Stimulated activated CD4-positive, alpha-beta T cell treated with anti-CD3 and anti-CD28 coated beads, TNF-alpha, amount 100 ng/mL, for 1 hour (primary cell): ENCODE measurements around the gene DAAM2.

Experiments used
- DNase-seq, 3 donors: peaks; one replicate each; pipeline ENCODE4 v3.0.0-alpha.2; 2020; ENCODE audit warnings: low read depth in 3 of 3, low spot score in 1 of 3

The DAAM2 gene

DNA sequence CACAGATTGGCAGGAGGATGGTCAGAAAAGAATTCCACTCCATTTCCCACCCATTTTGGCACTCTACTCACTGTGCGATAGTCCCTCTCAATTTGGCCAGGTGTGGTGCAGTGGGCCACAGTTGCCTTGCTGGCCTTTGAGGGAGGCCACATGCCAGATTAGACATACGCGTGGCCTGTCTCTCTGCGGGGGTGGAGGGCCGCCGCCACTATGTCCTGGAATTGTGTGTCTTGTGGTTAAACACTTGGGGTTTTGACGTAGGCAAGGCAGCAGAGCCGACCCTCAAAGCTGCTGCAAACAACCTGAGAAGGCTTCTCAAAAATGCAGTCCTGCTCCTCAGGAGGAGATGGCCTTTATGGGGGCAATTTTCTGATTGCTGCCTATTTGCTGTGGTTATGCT is 4.9 kb upstream of the DAAM2 start:
- DNase-seq: no peak

DNA sequence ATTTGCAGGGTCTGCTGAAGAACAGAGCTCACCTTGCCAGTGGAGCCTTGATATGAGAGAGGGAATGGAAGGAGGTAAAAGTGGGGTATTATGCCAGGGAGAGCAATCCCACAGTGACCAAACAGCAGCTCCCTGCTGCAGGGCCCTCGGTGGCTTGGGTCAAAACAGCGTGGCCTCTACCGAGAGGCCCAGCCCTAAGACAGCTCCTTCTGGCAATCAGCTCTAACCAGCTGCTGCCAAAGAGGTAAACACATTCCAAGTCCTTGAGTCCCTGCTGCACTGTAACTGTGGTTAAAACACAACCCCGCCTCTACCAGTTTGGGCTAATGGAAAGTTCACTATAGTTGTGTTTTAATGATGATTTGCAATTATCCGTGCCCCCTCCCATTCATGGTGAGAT is 1.4 kb upstream of the DAAM2 start:
- DNase-seq: no peak

DNA sequence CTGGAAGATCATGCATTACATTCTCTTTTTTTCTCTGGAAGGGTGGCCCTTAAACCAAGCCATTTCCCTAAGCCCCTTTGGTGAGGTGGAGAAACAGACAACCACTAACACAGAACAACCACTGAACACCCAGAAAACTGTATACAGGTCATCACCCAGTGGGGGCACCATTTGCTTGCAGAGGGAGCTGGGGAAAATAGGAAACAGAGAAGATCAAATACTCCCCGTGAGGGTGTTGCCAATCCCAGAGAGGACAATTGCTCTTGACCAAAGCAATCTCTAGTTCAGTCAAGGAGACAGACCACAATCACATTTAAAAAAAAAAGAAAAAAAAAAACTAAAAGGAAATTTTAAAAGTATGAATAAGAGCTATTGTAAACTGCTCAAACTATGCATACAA is 865 bp upstream of the DAAM2 start:
- DNase-seq: no peak

DNA sequence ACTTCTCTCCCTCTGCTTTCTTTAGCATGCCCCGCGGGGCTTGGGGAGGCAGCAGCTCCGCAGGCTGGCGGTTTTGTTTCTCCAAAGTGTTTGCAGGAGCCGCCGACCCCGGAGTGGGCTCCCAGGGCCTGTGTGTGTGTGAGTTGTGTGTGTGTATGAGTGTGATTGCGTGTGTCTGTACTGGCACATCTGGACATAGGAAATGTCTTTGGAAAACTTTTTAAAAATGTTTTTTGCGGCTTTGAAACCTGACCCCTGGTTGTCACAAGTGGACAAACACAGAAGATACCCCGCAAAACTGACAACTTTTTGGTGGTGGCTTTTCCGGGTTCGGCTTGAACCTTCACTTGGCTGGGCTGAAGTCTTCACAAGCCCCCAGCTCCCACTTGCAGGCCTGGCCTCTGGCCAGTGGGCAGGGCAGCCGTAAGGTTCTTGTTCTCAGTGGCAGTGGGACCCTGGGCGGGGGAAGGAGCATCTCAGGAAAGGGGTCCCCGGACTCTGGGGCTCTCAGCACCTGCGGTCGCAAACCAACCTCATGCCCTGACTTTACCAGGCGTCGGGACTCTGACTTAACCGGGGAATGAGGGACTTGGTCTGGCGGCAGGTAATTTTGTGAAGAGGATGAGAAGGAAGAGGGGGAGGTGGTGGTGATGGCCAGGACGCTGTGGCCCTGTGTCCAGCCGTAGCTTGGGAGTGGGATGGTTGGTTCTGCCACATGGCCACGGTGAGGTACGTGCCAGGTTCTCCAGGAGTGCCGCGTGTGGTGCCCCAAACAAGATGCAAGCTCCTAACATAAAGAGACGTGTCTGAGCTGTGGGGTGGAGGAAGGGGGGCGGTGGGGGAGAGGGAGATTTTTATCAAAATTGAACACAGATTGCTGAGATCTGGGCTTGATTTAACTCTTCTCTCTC is 619 bp downstream of the DAAM2 start:
- DNase-seq: no peak

DNA sequence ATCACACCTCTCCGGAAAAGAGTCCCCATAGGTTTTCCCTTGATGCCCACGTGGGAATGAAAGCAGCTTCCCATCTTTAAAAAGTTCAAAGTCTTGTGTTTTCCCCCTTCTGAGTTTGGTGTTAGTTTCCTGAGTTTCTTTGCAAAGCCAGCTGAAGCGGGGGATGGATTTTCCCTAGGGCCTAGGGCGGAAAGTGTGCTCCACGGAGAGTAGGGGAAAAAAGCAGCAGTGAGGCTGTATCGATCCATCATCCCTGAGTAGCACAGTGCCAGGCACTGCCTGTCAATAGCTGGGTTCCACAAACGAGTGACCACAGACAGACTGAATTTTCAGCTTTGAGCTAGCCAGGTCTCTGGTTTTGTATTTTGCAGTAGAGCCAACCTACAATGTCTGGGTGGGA is 1.3 kb downstream of the DAAM2 start:
- DNase-seq: no peak

DNA sequence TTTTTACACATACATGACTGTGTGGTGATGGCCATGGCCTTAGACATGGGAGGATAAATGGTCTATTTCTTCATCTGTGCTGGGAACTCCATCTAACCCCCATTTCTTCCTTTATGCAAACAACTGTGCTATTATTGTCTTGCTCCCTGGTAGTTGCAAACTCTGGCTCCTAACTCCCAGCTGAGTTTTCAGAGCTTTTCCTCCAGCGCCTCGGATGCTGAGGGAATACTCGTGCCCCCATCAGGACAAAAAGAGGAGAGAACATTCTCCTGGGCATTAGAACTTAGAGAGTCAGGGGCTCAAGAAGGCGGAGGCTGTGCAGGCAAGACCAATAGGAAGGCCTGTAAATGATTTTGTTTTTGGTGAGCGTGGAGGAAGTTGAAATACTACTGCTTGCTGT is 2.1 kb downstream of the DAAM2 start:
- no peak for DNase-seq

DNA sequence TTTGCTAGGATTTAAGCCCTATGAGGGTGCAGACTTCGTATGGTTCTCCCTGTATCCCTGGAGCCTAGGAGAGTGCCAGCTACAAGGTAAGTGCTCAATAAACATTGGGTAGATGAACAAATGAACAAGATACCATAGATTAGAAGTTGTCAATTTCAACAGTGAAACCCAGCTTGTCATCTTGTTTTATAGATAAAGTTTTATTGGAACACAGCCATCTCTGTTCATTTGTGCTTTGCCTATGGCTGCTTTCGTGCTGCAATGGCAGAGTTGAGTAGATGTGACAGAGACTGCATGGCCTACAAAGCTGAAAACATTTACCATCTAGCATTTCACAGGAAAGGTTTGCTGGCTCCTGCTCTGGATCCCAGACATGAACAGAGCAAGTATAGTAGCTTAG is 5.6 kb downstream of the DAAM2 start:
- DNase-seq: no peak

DNA sequence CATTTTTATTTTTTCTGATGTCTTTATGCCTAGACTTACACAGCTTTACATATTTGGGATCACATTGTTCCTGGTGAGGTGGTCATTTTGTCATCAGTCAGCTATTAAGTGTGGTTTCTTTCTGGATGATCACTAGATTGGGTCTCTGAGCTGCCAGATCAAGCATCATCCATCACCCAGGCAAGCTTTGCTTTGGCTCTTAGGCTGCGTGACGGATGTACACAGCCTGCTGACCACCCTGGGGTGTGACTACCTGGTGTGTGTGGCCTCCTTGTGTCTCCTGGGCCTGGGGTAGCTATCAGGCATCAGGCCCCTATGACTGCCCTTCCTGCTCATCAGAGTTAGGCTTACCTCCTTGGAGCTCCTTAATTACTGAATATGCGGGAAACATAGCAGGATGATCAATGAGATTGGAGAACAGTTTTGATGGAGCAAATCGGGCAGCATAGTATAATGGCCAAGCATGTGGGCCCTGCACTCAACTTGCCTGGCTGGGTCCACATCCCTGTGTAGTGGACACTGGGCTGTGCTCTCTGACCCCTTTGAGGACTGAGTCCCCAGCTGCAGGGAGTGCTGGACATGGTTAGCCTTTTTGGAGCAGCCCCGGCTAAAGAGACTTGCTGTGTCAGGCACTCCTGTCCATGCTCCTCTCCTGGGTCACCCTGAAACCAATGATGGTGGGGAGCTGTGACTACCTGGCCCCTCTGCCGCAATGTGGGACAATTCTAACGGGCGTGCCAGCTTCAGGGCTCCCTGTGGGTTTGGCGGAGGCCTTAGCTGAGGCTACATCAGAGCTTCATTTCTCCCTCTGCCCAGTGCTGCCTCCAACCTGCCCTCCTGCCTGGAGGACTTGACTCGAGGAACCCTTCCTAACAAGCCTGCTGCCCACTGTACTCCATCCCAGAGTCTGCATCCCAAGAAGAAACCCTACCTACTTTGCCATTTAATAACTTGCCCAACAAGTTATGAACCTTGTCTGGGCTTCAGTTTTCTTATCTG is 8.2 kb downstream of the DAAM2 start:
- no peak for DNase-seq

DNA sequence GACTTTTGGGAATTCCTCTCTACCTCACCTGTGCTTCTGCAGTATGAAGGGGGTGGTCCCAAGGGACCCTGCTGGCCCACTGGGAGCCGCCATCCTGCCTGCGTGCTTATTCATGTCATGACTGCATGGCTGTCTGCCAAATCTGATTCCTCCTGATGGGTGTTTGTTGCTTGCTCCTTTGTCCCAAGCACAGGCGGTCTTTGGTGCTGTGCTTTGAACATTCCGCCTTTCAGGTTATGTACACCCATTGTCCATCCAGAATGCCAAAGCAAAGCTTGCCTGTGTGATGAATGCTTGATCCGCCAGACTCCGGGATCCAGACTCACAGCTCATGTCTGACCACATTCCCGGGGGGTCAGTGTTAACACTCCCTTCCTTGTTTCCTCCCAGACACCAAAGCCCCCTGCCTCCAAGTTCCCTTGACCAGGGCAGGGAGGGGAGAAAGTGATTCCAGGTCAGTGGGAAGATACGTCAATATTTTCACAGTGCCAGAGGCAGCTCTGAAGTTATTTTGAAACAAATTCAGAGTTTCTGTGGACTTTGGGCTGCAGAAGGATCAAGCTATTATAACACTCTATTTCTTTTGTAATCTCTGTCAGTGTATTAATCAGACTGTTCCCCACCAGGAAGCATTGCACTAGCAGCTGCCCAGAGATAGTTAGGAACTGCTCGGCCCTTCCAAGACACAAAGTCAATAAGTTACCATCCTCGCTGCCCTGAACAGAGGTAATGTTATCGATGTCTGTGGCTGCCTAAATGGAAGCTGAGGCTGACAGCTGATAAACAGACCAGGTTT is 9.5 kb downstream of the DAAM2 start:
- no peak for DNase-seq

DNA sequence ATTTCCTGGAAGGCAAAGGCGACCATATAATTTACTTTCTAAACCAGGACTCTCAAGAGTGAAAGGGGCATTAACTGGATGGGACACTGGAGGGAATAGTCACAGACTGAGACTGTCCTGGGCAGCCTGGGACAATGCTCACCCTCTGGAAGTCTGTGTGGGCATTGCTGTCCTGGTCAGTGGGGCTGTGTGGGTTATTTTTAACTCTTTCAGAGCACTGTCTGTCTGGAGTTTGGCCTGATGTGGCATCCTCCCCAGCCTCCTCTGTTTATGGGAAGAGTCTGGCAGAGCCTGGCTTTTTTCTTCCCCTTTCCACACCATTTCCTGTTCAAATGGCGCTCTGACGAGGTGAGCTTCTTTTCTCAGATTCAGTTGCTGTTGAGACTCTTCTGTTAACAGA is 11.7 kb downstream of the DAAM2 start:
- DNase-seq: no peak

DNA sequence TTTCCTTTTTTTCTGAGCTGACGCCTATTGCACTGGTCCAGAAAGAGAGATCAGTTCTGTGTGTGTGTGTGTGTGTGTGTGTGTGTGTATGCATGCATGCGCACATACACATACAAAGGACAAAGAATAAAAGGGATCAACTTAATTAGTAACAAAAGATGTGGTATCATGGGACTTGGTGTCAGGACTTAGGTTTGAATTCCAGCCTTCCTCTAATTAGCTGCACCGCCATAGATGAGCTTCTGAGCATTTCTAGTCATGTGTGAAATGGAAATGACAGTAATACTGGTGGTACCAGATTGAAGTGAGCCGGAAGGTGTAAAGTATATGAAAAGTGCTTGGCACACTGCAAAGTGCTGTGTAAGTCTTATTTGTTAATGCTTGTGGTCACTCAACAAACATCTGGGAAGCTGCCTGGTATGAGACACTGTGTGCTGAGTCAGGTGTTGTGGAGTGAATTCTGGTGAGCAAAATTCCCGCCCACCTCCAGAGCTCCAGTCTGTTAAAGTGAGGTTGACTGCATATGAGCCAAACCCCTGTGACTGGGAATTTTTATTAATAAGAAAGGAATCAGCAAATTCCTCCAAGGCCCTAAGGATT is 12.4 kb downstream of the DAAM2 start:
- DNase-seq: no peak

DNA sequence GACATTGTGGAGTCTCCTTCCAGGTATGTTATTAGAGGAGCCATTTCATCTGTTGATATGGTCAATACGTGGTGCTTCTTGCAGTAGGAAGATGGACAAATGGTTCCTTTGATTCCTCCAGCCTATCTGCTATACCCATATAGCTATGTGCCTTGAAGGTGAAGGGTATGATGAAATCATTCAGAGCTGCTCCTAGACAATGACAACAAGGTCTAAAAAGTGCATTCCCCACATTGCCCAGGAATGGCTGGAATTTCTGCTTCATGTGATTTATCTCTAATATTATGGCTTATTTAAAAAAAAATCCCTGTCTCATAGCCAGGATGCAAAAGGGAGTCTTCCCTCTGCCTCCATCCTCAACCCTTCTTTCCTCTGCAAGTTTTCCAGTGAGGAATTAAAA is 14.1 kb downstream of the DAAM2 start:
- no peak for DNase-seq

DNA sequence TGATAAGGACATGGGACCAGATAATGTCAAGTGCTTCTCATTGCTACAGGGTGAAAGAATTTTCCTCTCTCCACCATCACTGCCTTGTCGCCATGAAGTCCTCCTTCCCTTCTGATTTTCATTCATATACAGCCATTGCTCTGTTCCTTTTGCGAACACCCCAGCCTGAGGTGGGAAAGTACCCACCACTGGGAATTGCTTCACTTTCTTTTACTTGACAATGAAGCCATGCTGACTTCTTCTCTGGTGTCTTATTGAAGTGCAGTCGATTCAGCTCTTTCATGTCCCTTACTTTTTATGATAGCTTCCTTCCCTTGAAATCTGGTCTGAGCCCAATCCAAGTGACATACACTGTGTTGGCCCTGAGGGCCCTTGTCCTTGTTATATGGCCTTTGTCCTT is 16.2 kb downstream of the DAAM2 start:
- DNase-seq: no peak

DNA sequence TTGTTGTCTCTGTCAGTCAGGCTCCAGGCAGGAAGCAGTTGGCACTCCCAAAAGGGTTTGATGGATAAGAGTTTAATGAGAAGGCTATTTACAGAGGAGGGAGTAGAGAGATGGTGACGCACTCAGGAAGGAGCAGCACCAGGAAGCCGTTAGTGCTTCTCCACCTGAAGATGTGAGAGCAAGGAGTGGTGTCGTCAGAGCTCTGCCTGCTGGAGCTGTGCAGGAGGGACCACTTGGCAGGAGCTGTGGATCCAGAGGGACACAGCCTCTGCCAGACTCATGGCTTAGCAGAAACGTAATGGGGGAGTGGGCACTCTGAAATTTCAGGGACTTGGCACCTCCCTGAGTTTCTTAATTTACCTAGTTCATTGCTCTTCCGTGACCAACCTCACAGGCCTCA is 16.8 kb downstream of the DAAM2 start:
- no peak for DNase-seq

DNA sequence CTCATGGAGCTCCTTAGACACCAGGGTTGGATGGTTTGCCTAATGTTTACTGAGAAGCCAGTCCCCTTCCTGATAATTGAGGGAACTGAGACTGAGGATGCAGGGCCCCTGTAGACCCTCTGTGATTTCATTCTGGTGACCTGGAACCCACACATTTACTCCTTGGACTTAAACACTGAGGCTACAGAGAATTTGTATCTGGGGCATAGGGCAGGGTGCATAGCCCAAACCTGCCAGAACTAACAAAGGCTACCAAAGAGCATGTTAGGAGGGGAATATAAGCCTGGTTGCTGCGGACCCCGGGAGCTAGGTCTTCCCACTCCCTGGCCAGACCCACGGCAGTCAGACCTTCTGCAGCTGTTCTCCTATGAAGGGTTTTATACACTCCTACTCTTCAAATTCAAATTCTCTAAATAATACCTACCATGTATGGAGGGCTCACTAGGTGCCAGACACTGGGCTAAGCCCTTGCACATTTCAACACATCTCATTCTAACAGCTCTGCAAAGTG is 19.7 kb downstream of the DAAM2 start:
- no peak for DNase-seq

DNA sequence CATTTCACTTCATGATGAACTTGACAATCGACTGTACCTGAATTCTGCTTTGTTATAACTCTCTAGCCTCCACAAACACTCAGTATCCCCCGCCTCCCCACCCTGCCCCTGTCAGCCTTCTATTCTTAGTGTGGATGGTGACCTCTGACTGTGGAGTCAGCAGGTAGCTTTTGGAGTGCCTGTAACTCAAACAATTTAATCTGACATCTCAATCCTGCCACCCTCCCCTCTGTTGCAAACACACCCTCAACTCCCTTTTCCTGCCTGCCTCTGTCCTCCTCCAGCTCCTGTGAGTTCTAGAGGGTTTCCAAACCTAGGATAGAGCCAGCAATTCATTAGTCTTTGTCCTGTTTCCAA is 20.3 kb downstream of the DAAM2 start:
- DNase-seq: no peak

DNA sequence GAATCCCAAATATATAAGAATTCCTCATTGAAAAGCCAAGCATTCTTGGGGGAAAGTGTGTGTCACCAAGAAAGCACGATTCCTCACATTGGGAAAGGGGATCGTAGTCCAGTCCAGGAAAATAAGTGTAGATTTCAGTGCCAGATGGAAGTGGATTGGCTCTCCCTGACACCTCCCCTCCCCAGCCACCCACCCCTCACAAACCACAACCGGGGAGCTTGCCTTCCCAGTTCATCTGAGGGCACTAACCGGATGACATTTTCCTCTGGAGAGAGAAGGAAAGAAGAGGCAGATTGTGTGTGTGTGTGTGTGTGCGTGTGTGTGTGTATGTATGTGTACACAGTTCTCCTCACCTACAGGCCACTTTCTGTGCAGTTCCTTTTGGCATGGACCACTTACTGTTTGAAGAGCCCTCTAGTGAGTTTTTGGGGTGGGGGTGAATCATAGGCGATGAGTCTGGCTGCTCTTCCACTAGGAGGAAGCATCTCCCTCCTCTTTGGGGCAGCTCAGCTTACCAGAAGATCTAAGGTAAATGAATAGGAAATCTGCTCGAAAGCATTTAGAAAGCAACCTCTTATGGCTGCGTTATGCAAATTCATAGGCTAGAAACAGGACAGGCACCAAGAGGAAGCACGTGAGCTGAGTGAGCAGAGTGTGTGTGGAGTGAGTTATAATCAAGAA is 20.8 kb downstream of the DAAM2 start:
- no peak for DNase-seq

DNA sequence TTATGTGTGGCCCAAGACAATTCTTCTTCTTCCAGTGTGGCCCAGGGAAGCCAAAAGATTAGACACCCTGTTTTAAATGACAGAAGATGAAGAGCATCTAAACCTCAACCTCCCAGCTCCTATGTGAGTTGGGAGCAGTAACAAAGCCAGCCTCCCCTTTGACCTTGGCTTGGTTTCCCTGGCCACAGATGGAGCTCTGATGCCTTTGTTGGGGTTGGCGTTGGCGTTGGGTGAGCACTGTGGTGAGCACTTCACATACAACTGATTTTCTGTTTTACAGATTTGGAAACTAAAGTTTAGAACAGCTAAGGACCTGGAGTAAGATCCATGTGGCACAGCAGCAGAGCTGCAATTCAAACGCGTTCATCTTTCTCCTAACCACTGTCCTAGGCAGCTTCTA is 22.1 kb downstream of the DAAM2 start:
- DNase-seq: no peak

DNA sequence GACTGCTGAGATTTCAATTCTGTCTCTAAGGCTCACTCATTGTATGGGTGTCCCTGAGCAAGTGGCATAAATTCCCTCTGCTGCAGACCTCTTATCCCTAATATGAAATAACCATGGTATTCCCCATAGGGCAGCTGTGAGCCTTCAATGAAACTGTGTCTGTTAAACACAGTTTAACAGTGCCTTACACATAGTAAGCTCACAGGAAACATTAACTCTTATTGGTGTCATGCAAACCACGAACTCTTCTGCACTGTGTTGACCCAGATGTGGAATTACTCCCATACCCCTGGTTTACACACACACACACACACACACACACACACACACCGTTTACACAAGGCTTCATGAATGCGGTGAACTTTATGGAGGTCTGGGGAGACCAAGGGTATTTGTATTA is 23.2 kb downstream of the DAAM2 start:
- no peak for DNase-seq

DNA sequence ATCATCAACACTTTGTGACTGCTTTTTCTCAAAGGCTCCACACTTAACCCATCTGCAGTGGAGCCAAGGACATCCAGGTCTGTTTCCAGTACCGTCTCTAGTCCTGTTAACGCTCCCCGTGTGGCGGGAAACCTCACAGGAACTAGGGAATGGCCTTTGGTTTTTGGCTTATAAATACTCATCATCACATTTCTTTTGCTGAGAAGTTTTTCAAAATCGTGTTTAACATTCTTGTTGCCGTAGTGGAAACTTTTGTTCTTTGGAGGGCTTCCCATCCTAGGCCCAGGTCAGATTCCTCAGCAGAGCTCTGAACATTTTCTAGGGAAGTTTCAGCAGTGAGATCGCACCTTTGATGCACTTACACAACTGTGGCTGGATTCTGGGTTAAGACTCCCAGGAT is 24.6 kb downstream of the DAAM2 start:
- DNase-seq: no peak
